ENCODE measurements around the gene DNM3. TPM values are rescaled to one million over a fixed set of nuclear protein-coding genes. Genes with fewer than 3 reads are reported as not detected.

Gene DNM3
- total and polyA plus RNA-seq, 2 of the 8 experiments (the other 6 are each of a cell fraction or from before 2014, with no cell fraction given): 2.0 to 8.5 TPM

GRCh38 chr1:172429331-172430127 is 588.2 kb downstream of the DNM3 start:
- H4K91ac ChIP-seq (replicated peaks; ENCODE audit: insufficient read length, low read length): no peak overlapping the region
- no peak overlapping the region for H2AK5ac ChIP-seq (ENCODE audit: low read depth, low read length)

More at GRCh38 chr1:172429331-172430127, 588.2 kb downstream of the DNM3 start:
- Histone ChIP-seq H3K23ac (ENCODE audit: insufficient read length) (no peak overlapping the region), H3K56ac (replicated peaks; ENCODE audit: insufficient read length, low read depth, low read length) (no peak overlapping the region), H3K4me2 (ENCODE audit: insufficient read depth in 1 of 2, low read depth in 2 of 2, low read length in 2 of 2) (no peak overlapping the region), H2AFZ (ENCODE audit: low read length) (no peak overlapping the region), H3K9ac (replicated peaks in 1 of 4; ENCODE audit: extremely low read depth in 1 of 4, low read depth in 3 of 4, low read length in 3 of 4) (no peak overlapping the region), H4K5ac (ENCODE audit: insufficient read length, low read depth, low read length) (no peak overlapping the region), H3K27ac (ENCODE audit: low read depth, low read length) (no peak overlapping the region), H3K9me3 (ENCODE audit: insufficient read depth in 2 of 2, low read depth in 1 of 2, low read length in 1 of 2) (no peaks in the 10 kb centered on the region), H2BK15ac (ENCODE audit: low read length) (no peak overlapping the region), H3K79me2 (ENCODE audit: control insufficient read depth in 1 of 2, insufficient read depth in 2 of 2, low read length in 2 of 2) (no peaks in the 10 kb centered on the region), H3K14ac (ENCODE audit: insufficient read length) (no peak overlapping the region), H4K8ac (ENCODE audit: extremely low read depth, insufficient read depth, low read length) (no peak overlapping the region), H3K4me3 (ENCODE audit: extremely low read depth in 1 of 4, insufficient read depth in 2 of 4, low read depth in 3 of 4, low read length in 4 of 4) (no peak overlapping the region), H3K23me2 (ENCODE audit: low read depth, low read length) (no peaks in the 10 kb centered on the region; the same call in 1 of the 2 replicates), H3K79me1 (ENCODE audit: low read depth, low read length) (no peaks in the 10 kb centered on the region), H3K4me1 (replicated peaks in 1 of 4; ENCODE audit: control insufficient read depth in 3 of 4, insufficient read depth in 4 of 4, low read length in 3 of 4) (peaks cover 3 to 5% (median 4%) of the 10 kb centered on the region in 4 experiments; a peak in 6 of 7 replicates), H2BK5ac (ENCODE audit: low read depth, low read length) (no peak overlapping the region), H2BK20ac (ENCODE audit: low read length) (no peak overlapping the region), H3K27me3 (replicated peaks in 1 of 4; ENCODE audit: control insufficient read depth in 3 of 4, extremely low read depth in 1 of 4, insufficient read depth in 3 of 4, low read length in 3 of 4) (no peaks in the 10 kb centered on the region), H4K20me1 (replicated peaks in 1 of 2; ENCODE audit: control insufficient read depth in 1 of 2, insufficient read depth in 2 of 2, low read length in 2 of 2) (no peaks in the 10 kb centered on the region), H3K18ac (ENCODE audit: extremely low read depth, low read length) (no peak overlapping the region), H2BK12ac (ENCODE audit: low read depth, low read length) (no peak overlapping the region), H3K4ac (replicated peaks; ENCODE audit: insufficient read length, low read depth, low read length) (no peak overlapping the region), H2BK120ac (replicated peaks; ENCODE audit: low read depth, low read length) (no peak overlapping the region), H3K36me3 (ENCODE audit: control insufficient read depth in 2 of 4, insufficient read depth in 4 of 4, low read length in 3 of 4) (no peaks in the 10 kb centered on the region)
- ChIA-PET CTCF (ENCODE audit: partially characterized antibody) (interaction anchor here (0.6 to 3.7 kb wide), 19 partner anchors 9 to 629 kb away, joined by 3 to 20 read pairs (median 4); partner anchors contain the start of gene C1orf105), POLR2A (ENCODE audit: partially characterized antibody) (interaction anchor here (1.9 kb wide), 1 partner anchor 23 kb away, joined by 4 read pairs; no protein-coding TSS in a partner anchor)
- 85% methylated on average over 1 of the region's 1 CpG; no CpG with 5 or more reads in 1 of the 2 experiments for WGBS, 2 experiments (ENCODE audit: extremely low coverage in 1 of 2, insufficient coverage in 1 of 2, insufficient read length in 1 of 2, insufficient replicate concordance in 2 of 2, low coverage in 1 of 2, low lambda C conversion rate in 2 of 2, missing lambda C conversion rate in 1 of 2)
- FAIRE-seq: no peak
- TF ChIP-seq FOSL1 (IDR thresholded peaks at IDR 0.05; ENCODE audit: insufficient read depth, low read depth, low read length) (no peak), MAFK (IDR thresholded peaks at IDR 0.05; ENCODE audit: low read depth, low read length) (no peak), BCL11A (IDR thresholded peaks at IDR 0.05; ENCODE audit: low read depth in 2 of 2, low read length in 2 of 2) (no peak), RAD21 (IDR thresholded peaks at IDR 0.05 in 1 of 2, conservative IDR thresholded peaks at IDR 0.05 in 1 of 2; ENCODE audit: low read depth in 2 of 2, low read length in 2 of 2) (peak; percentile 83 to 85), CTCF (IDR thresholded peaks at IDR 0.05; ENCODE audit: control extremely low read depth in 1 of 3, insufficient read depth in 1 of 3, low read depth in 1 of 3, low read length in 3 of 3) (peak in 2 of 3 experiments; percentile 78 to 92; a peak in 3 of 4 replicates), SP1 (IDR thresholded peaks at IDR 0.05; ENCODE audit: low read depth, low read length) (no peak)
- no peak for DNase-seq (ENCODE audit: low read depth in 1 of 2, low spot score in 2 of 2)

Data from H1 (cell line).